GM19240 (cell line): Measurements from ENCODE around the gene STK11.
A peak's percentile ranks its signal among the peaks of the same experiment; 100 is the strongest.
"Not testable (repeated sequence)": the region's sequence is repeated elsewhere in the genome, so short reads cannot be mapped to it uniquely, and the experiment has no call there.

Source experiments
- DNase-seq: peaks from one replicate; pipeline ENCODE4 v3.0.0; 2011; ENCODE audit warnings: low spot score; ENCODE audit not compliant: insufficient read length

Gene STK11

GRCh38 chr19:1235625-1236538 lies 30.3 kb downstream of the STK11 start:
- DNase-seq = no peak

- no peak for DNase-seq
Observed at GRCh38 chr19:1236576-1236975, 31.0 kb downstream of the STK11 start.

- no peak for DNase-seq
Observed at GRCh38 chr19:1237027-1237659, 31.6 kb downstream of the STK11 start.

- no peak for DNase-seq
Observed at GRCh38 chr19:1237754-1238368, 32.3 kb downstream of the STK11 start, which contains the start of gene CBARP. Gene CBARP (minus strand): TSS chr19:1238005. CDS start chr19:1236100, 1,905 bp downstream.

GRCh38 chr19:1238369-1239303 lies 33.1 kb downstream of the STK11 start:
- DNase-seq = no peak

GRCh38 chr19:1239420-1239795 lies 33.8 kb downstream of the STK11 start:
- DNase-seq = no peak

GRCh38 chr19:1239796-1240737 lies 34.5 kb downstream of the STK11 start:
- DNase-seq = peak; percentile 99

GRCh38 chr19:1240925-1241324 lies 35.3 kb downstream of the STK11 start:
- no peak for DNase-seq

- DNase-seq = peak; percentile 100
Observed at GRCh38 chr19:1241417-1242095, 36.0 kb downstream of the STK11 start, which contains the start of gene ATP5F1D. Gene ATP5F1D (plus strand): TSS chr19:1241751. CDS start chr19:1241851, 100 bp downstream.

- peak; percentile 93 for DNase-seq
Observed at GRCh38 chr19:1243768-1244692, 38.5 kb downstream of the STK11 start.

- DNase-seq = no peak
Observed at GRCh38 chr19:1244693-1245451, 39.3 kb downstream of the STK11 start.

- no peak for DNase-seq
Observed at GRCh38 chr19:1245494-1246264, 40.1 kb downstream of the STK11 start.

GRCh38 chr19:1246265-1247087 lies 40.9 kb downstream of the STK11 start:
- DNase-seq = not testable (repeated sequence)

- DNase-seq = no peak
Observed at GRCh38 chr19:1247748-1248138, 42.2 kb downstream of the STK11 start.

- DNase-seq = no peak
Observed at GRCh38 chr19:1248139-1248785, 42.7 kb downstream of the STK11 start, which contains the start of gene MIDN. Gene MIDN (plus strand): TSS chr19:1248583. CDS start chr19:1250297, 1,714 bp downstream.
